ENCODE data around the gene POLDIP2.

Gene POLDIP2

GRCh38 chr17:28319598-28319935 lies 37.8 kb downstream of the POLDIP2 start:
- Histone ChIP-seq H2AFZ (ENCODE audit: low read length) (peak overlapping the region; percentile 80), H3K27ac (ENCODE audit: low read length) (peak overlapping the region; percentile 41)

GRCh38 chr17:28318759-28319597 lies 38.3 kb downstream of the POLDIP2 start, which contains the start of gene TMEM97:
TSS of gene TMEM97 (plus strand) at chr17:28319200. CDS start at chr17:28319240, 40 bp downstream.
- peak within 1 kb of the TSS; percentile 41 for H3K27ac ChIP-seq (ENCODE audit: low read length)

More at GRCh38 chr17:28319598-28319935, 37.8 kb downstream of the POLDIP2 start:
- Histone ChIP-seq H3K4me2 (ENCODE audit: low read depth, low read length) (peak overlapping the region; percentile 98), H3K4me3 (ENCODE audit: low read length) (peak overlapping the region; percentile 91), H3K27me3 (replicated peaks; ENCODE audit: insufficient read depth, low read length) (no peaks in the 10 kb centered on the region), H3F3A (ENCODE audit: insufficient read depth, low read length) (no peaks in the 10 kb centered on the region), H3K9ac (ENCODE audit: low read length) (peak overlapping the region; percentile 82), H3K4me1 (ENCODE audit: low read length) (peaks cover 4% of the 10 kb centered on the region; the same call in 1 of the 2 replicates), H3K79me2 (ENCODE audit: low read length) (peaks cover 56% of the 10 kb centered on the region), H3K9me2 (replicated peaks; ENCODE audit: insufficient read depth, low read length) (no peaks in the 10 kb centered on the region), H4K20me1 (ENCODE audit: insufficient read depth, low read length) (no peaks in the 10 kb centered on the region), H3K36me3 (replicated peaks; ENCODE audit: insufficient read depth, low read length) (no peaks in the 10 kb centered on the region; the same call in 1 of the 2 replicates), H3K9me3 (replicated peaks; ENCODE audit: insufficient read depth, low read length) (no peaks in the 10 kb centered on the region)
- TF ChIP-seq EZH2 (optimal IDR thresholded peaks at IDR 0.05; ENCODE audit: low read depth, low read length), result no peak
- TF ChIP-seq EZH2phosphoT487 (IDR thresholded peaks at IDR 0.05; ENCODE audit: low read length), result no peak
- no peak for TF ChIP-seq CTCF (IDR thresholded peaks at IDR 0.05; ENCODE audit: low read length)
- no peak for DNase-seq

GRCh38 chr17:28317966-28318758 lies 39.2 kb downstream of the POLDIP2 start:
- Histone ChIP-seq H4K20me1 (ENCODE audit: insufficient read depth, low read length) (no peaks in the 10 kb centered on the region), H3K9ac (ENCODE audit: low read length) (peak overlapping the region; percentile 65), H3K4me2 (ENCODE audit: low read depth, low read length) (peak overlapping the region; percentile 98), H2AFZ (ENCODE audit: low read length) (peak overlapping the region; percentile 86), H3F3A (ENCODE audit: insufficient read depth, low read length) (no peaks in the 10 kb centered on the region), H3K36me3 (replicated peaks; ENCODE audit: insufficient read depth, low read length) (no peaks in the 10 kb centered on the region; the same call in 1 of the 2 replicates), H3K4me1 (ENCODE audit: low read length) (peaks cover 4% of the 10 kb centered on the region; the same call in 1 of the 2 replicates), H3K9me2 (replicated peaks; ENCODE audit: insufficient read depth, low read length) (no peaks in the 10 kb centered on the region), H3K79me2 (ENCODE audit: low read length) (peaks cover 42% of the 10 kb centered on the region), H3K27me3 (replicated peaks; ENCODE audit: insufficient read depth, low read length) (no peaks in the 10 kb centered on the region), H3K9me3 (replicated peaks; ENCODE audit: insufficient read depth, low read length) (no peaks in the 10 kb centered on the region), H3K27ac (ENCODE audit: low read length) (no peak overlapping the region), H3K4me3 (ENCODE audit: low read length) (peak overlapping the region; percentile 91)
- TF ChIP-seq CTCF (IDR thresholded peaks at IDR 0.05; ENCODE audit: low read length), result peak; percentile 4; the same call in 1 of the 2 replicates
- TF ChIP-seq EZH2phosphoT487 (IDR thresholded peaks at IDR 0.05; ENCODE audit: low read length), result no peak
- no peak for TF ChIP-seq EZH2 (optimal IDR thresholded peaks at IDR 0.05; ENCODE audit: low read depth, low read length)
- no peak for DNase-seq

More at GRCh38 chr17:28318759-28319597, 38.3 kb downstream of the POLDIP2 start, which contains the start of gene TMEM97:
- no peaks in the 10 kb centered on the region for H3K9me2 ChIP-seq (replicated peaks; ENCODE audit: insufficient read depth, low read length)
- H3K79me2 ChIP-seq (ENCODE audit: low read length), result peaks cover 50% of the 10 kb centered on the region
- DNase-seq, result peak; percentile 99
- peaks cover 4% of the 10 kb centered on the region; the same call in 1 of the 2 replicates for H3K4me1 ChIP-seq (ENCODE audit: low read length)
- peak within 1 kb of the TSS; percentile 82 for H3K9ac ChIP-seq (ENCODE audit: low read length)
- H3K36me3 ChIP-seq (replicated peaks; ENCODE audit: insufficient read depth, low read length), result no peaks in the 10 kb centered on the region; the same call in 1 of the 2 replicates
- H2AFZ ChIP-seq (ENCODE audit: low read length), result peak within 1 kb of the TSS; percentile 86
- H3F3A ChIP-seq (ENCODE audit: insufficient read depth, low read length), result no peaks in the 10 kb centered on the region
- TF ChIP-seq CTCF (IDR thresholded peaks at IDR 0.05; ENCODE audit: low read length) (peak; percentile 10; the same call in 1 of the 2 replicates), EZH2 (optimal IDR thresholded peaks at IDR 0.05; ENCODE audit: low read depth, low read length) (no peak)
- H3K9me3 ChIP-seq (replicated peaks; ENCODE audit: insufficient read depth, low read length), result no peaks in the 10 kb centered on the region
- H4K20me1 ChIP-seq (ENCODE audit: insufficient read depth, low read length), result no peaks in the 10 kb centered on the region
- H3K4me3 ChIP-seq (ENCODE audit: low read length), result peak within 1 kb of the TSS; percentile 91
- H3K4me2 ChIP-seq (ENCODE audit: low read depth, low read length), result peak within 1 kb of the TSS; percentile 98
- H3K27me3 ChIP-seq (replicated peaks; ENCODE audit: insufficient read depth, low read length), result no peaks in the 10 kb centered on the region
